UCSD-AML1 (cell line): ENCODE results near the gene FOXO3B.
"Not testable (repeated sequence)": the region's sequence is repeated elsewhere in the genome, so short reads cannot be mapped to it uniquely, and the experiment has no call there.

ENCODE experiments used
- DNase-seq: peaks from one replicate; lab custom pipeline; 2025; ENCODE audit not compliant: unreplicated experiment; lab: John Stamatoyannopoulos, UW

Gene FOXO3B

DNA sequence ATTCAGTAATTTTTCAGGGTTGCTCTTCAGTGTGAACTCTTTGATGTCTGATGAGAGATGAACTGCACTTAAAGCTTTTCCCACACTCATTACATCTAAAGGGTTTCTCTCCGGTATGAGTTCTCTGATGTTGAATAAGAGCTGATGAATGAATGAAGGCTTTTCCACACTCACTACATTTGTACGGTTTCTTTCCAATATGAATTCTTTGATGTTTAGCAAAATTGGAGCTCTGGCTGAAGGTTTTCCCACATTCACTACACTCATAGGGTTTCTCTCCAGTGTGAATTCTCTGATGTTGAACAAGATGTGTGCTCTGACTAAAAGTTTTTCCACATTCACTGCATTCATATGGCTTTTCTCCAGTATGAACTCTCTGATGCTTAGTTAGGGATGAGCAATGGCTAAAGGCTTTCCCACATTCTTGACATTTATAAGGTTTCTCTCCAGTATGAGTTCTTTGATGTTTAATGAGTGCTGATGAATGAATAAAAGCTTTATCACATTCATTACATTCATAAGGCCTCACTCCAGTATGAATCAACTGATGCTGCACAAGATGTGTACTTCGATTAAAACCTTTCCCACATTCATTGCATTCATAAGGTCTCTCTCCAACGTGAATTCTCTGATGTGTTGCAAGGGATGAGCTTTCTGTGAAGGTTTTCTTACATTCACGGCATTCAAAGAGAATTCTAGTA, 20.0 kb downstream of the FOXO3B start:
- not testable (repeated sequence) for DNase-seq

DNA sequence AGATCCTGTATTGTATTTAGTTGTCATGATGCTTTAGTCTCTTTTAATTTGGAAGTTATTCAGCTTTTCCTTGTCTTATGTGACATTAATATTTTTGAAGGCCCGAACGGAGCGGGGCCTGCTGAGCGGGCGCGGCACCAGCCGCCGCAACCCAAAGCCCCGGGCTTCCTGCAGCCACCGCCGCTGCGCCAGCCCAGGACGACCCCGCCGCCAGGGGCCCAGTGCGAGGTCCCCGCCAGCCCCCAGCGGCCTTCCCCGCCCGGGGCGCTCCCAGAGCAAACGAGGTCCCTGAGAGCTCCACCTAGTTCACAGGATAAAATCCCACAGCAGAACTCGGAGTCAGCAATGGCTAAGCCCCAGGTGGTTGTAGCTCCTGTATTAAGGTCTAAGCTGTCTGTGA, 32.0 kb downstream of the FOXO3B start:
- not testable (repeated sequence) for DNase-seq

DNA sequence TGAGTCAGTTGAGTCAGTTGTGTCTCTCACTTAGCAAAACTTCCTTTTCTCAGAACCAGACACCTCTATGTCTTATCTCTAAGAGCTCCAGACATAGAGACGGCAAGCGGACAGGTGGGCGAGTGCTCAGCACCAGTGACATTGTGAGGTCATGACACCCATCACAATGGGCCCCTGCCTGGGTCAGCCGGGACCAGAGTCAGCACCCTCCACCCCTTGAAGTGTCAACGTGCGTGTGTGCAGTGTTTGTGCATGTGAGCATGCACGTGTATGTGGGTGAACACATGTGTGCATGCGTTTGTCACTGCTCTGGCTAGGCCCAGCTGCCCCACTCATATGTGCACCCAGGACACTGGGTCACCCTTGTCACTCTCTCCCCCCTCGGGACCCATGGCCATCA, 37.8 kb downstream of the FOXO3B start, which contains the start of gene TBC1D28:
Gene TBC1D28 (minus strand): TSS at position 101 of the 400 bp plus-strand sequence. CDS start 3,039 bp downstream, outside the sequence.
- not testable (repeated sequence) for DNase-seq

DNA sequence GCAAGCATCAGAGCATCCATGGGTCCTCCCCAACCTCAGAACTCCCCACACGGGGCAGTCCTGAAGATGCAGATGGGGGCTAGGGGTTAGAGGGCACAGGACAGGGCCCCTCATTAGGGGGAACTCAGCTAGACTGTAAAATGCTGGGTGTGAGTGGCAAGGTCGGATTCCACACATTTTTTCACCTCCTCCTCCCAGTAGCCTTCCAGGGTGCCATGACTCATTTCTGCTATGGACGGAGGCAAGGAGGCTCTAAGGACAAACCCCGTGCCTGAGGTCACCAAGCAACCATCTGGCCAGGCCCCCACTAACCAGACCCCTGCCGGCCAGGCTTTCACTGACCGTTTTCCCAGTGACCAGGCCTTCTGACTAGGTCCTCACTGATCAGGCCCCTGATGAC, 39.0 kb downstream of the FOXO3B start:
- not testable (repeated sequence) for DNase-seq

DNA sequence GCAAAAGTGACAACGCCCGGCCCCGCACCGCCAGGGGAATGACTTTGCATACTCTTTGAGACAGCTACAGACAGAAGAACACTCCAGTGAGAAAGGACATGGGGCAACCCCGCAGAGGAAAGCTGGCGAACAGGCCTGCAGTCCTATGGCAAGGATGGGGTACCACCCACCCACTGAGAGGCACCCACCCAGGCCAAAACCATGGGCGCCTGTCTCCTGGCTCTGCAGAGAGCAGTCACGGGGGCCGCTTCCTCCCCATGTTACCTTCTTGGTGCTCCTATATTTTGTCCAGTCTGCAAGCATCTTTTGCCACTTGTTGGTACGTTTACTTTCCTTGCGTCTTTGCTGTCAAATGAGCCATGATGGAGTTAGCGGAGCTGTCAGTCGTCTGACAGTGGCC, 43.8 kb downstream of the FOXO3B start:
- not testable (repeated sequence) for DNase-seq

DNA sequence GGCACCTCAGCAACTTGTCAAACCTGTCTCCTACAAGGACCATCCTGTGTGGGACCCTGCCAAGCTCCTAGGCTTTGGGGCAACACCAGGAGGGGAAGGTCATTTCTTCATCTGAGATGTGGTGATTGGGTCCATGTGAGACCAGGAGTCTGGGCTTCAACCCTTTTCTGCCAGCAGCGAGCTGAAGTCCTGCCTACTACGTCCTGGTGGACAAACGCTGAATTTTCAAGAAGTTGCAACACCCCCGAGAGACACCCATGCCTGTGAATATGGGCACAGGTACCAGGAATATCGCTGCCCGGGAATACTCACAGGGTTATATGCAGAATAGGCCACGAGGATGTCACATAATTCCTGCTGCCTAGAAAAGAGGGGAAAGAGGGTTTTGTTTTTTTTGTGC, 45.9 kb downstream of the FOXO3B start:
- not testable (repeated sequence) for DNase-seq

DNA sequence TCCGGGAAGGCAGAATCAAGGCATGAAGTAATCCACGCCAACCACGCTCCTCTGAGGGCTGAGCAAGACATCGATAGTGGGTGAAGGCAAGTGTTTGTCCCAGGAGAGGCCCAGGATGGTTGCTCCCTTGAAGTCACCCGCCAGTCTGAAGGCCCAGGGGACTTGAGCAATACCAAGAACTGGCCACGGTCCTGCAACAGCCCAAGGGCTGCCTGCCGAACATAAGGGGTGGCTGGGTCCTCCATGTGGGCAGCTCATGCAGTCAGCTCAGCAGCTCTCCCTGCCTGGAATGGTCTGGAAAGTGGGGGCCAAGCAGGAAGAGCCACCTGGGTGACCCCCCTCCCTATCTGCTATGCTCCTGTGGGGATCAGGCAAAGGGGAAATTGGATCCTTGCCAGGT, 46.3 kb downstream of the FOXO3B start:
- DNase-seq, result not testable (repeated sequence)

DNA sequence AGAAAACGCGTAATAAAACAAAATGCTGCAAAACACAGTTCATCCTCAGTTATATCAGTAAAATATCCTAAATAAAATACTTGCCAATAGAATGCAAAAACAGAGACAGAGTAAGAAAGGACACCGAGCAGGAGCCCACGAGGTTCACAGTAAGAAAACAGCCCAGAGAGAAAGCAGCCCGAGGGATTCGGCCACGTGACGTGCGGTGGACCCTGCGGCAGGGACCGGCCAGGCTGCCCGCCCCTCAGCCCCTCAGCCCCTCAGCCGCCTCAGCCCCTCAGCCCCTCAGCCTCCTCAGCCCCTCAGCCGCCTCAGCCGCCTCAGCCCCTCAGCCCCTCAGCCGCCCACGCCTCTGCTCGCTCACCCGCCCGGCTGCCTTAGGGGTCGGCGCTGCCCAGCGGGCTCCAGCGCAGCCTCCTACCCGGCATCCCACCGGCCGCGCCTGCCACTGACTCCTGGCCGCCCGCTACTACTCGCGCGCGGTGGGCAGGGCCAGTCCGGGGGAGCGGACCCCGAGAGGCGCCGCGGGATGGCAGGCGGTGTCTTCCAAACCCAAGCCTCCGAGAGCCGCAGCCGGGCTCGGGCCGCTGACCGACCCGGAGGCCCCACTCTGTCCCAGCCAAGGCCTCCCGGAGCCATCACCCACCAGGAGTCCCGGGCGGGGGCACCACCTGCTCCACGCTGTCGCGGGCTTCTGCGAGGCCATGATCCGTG, 47.4 kb downstream of the FOXO3B start:
- DNase-seq, result not testable (repeated sequence)
